GM23338 (cell line): ENCODE results near the gene NDUFA7.
"Not testable (repeated sequence)": the region's sequence is repeated elsewhere in the genome, so short reads cannot be mapped to it uniquely, and the experiment has no call there.

Experiments
- CREB1 ChIP-seq: fragments of 250-450 bp; sonication (Bioruptor Pico); IDR thresholded peaks from 2 replicates; pipeline ENCODE4 v1.5.0; 2020; ENCODE audit warnings: low read depth, mild to moderate bottlenecking, moderate library complexity
- CTCF ChIP-seq, 2 experiments: fragments of 200-600 bp in 1 of 2; sonication (generic) in 1 of 2; conservative IDR thresholded peaks; 2 replicates each; pipeline versions ENCODE4 v1.5.1 to v1.6.1; 2016 to 2017; ENCODE audit warnings: antibody characterized with exemption in 2 of 2, low read depth in 2 of 2, mild to moderate bottlenecking in 2 of 2, moderate library complexity in 1 of 2
- EZH2 ChIP-seq: fragments of 200-600 bp; sonication (generic); IDR thresholded peaks from one replicate; pipeline ENCODE4 v1.8.0; 2017; ENCODE audit warnings: antibody characterized with exemption, mild to moderate bottlenecking, low read depth; ENCODE audit not compliant: unreplicated experiment
- NANOG ChIP-seq: IDR thresholded peaks from 2 replicates; pipeline ENCODE4 v1.6.1; 2016; ENCODE audit warnings: antibody characterized with exemption, borderline replicate concordance
- REST ChIP-seq: IDR thresholded peaks from one replicate; pipeline ENCODE4 v1.6.1; 2018; ENCODE audit warnings: antibody characterized with exemption; ENCODE audit not compliant: unreplicated experiment

GRCh38 chr19:8264248-8264647, 56.9 kb downstream of the NDUFA7 start:
- TF ChIP-seq NANOG; REST; CTCF (conservative IDR thresholded peaks at IDR 0.05; ENCODE audit: low read depth in 2 of 2); CREB1 (CRISPR knock-in tag); EZH2: not testable (repeated sequence)
